C4-2B (cell line): ENCODE data around the gene BAHCC1.
"Not testable (repeated sequence)": the region's sequence is repeated elsewhere in the genome, so short reads cannot be mapped to it uniquely, and the experiment has no call there.

Source experiments
- H3K27ac ChIP-seq: fragments of 450-650 bp; 2 replicates; pipeline ENCODE4 v1.5.1; 2017
- ZFX ChIP-seq: fragments of 450-650 bp; IDR thresholded peaks from 2 replicates; pipeline ENCODE4 v1.6.1; 2017
- TF ChIP-seq, protein P1 (sequence below): fragments of 450-650 bp; conservative IDR thresholded peaks from 2 replicates; pipeline ENCODE4 v1.5.1; 2017; ENCODE audit warnings: mild to moderate bottlenecking

The BAHCC1 gene

GRCh38 chr17:81350320-81350890 lies 44.9 kb upstream of the BAHCC1 start:
- no peak overlapping the region for H3K27ac ChIP-seq
- TF ChIP-seq ZFX: no peak
- TF ChIP-seq, protein P1, sequence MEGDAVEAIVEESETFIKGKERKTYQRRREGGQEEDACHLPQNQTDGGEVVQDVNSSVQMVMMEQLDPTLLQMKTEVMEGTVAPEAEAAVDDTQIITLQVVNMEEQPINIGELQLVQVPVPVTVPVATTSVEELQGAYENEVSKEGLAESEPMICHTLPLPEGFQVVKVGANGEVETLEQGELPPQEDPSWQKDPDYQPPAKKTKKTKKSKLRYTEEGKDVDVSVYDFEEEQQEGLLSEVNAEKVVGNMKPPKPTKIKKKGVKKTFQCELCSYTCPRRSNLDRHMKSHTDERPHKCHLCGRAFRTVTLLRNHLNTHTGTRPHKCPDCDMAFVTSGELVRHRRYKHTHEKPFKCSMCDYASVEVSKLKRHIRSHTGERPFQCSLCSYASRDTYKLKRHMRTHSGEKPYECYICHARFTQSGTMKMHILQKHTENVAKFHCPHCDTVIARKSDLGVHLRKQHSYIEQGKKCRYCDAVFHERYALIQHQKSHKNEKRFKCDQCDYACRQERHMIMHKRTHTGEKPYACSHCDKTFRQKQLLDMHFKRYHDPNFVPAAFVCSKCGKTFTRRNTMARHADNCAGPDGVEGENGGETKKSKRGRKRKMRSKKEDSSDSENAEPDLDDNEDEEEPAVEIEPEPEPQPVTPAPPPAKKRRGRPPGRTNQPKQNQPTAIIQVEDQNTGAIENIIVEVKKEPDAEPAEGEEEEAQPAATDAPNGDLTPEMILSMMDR: no peak

- not testable (repeated sequence) for H3K27ac ChIP-seq
These were observed 43.8 kb upstream of the BAHCC1 start for GRCh38 chr17:81351329-81352052.

- not testable (repeated sequence) for H3K27ac ChIP-seq
These were observed 43.2 kb upstream of the BAHCC1 start for GRCh38 chr17:81352056-81352455.

DNA sequence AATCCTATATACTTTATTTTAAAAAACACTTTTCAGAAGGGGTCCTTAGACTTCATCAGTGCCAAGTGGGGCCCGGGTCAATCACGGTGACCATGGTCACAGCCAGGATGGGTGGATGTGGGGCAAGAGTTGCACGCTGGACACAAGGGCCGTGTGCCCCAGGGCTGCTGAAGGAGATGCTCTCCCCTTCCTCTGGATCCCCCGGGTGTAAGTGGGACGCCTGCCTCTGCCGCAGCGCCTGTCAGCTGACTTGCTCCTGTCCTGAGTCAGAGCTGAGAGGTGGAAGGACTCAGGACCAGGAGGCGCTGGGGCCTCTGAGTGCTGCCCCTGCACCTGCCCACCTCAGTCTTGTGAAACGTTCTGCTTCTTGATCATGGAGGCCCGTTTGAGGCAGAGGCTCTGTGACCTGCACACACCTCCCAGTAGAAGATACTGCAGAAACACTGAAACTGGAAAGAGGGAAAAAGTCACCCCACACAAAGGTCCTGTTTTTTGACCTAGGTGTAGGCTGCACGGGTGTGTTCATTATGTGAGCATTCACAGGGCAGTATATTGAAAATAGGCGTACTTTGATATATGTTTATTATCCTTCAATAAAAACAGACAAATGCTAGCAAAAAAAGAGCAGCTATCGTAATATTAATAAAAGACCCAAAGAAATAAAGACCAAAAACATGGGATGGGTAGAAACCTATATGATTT lies 40.9 kb upstream of the BAHCC1 start:
- H3K27ac ChIP-seq: no peak overlapping the region
- TF ChIP-seq, protein P1: no peak
- no peak for TF ChIP-seq ZFX

GRCh38 chr17:81354954-81355347 lies 40.3 kb upstream of the BAHCC1 start:
- TF ChIP-seq ZFX: no peak
- TF ChIP-seq, protein P1: no peak
- no peak overlapping the region for H3K27ac ChIP-seq

DNA sequence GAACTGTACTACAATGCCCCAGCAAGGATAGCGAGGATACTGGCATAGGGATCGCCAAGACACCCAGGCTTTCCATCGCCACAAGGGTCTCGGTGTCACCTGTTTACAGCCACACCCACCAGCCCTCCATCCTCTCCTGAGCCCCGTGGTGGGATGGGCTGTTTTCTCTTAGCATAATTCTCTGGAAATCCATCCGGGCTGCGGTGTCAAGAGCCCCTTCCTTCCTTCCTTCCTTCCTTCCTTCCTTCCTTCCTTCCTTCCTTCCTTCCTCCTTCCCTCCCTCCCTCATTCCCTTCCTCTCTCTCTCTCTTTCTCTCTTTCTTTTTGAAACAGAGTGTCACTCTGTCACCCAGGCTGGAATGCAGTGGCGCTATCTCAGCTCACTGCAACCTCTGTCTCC lies 36.0 kb upstream of the BAHCC1 start:
- TF ChIP-seq, protein P1: no peak
- TF ChIP-seq ZFX: no peak
- H3K27ac ChIP-seq: no peak overlapping the region

DNA sequence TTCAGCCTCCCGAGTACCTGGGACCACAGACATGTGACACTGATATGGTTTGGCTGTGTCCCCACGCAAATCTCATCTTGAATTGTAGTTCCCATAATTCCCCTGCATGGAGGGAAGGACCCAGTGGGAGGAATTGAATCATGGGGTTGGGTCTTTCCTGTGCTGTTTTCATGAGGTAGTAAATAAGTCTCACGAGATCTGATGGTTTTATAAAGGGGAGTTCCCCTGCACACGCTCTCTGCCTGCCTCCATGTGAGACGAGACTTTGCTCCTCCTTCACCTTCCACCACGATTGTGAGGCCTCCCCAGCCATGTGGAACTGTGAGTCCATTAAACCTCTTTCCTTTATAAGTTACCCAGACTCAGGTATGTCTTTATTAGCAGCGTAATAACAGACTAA lies 33.3 kb upstream of the BAHCC1 start:
- not testable (repeated sequence) for H3K27ac ChIP-seq

DNA sequence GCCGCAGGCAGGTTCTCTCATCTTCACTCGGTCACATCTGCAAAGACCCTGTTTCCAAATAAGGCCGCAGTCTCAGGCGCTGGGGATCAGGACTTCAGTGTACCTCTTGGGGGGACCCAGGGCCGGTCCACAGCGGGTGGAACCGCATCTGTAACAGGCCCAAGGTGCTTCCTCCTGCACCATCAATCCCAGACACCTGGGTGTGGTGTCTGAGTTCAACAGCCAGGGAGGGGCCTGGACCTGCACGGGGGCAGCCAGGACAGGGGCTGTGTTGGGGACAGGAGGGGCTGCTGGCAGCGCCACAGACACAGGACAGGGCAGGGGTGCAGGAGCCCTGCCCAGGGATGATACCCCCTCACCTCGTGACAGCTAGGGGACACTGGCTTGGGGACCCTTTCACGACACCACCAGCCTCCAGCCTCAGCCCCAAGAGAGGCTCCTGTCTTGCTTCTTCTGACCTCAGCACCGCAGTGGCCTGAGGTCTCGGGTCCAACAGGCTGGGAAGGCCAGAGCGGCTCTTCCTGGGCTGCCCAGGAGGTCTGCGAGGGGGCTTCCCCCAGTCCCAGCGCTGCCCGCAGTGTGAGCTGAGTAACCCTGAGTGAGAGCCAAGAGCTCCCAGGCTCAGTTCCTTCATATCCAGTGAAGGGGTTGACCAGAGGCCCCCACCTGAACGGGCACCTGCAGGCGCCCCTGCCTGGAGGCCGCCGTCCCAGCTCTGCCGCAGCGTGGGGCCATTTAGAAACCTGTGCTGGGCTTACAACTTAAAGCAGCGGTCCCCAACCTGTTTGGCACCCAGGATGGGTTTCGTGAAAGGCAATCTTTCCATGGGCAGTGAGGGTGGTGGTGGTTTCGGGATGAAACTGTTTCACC lies 30.7 kb upstream of the BAHCC1 start:
- peak overlapping the region; percentile 94 for H3K27ac ChIP-seq
- TF ChIP-seq ZFX: no peak
- TF ChIP-seq, protein P1: no peak
